Osteocyte (in vitro differentiated cells): Measurements from ENCODE around the gene DISC1. TPM values are rescaled to one million over a fixed set of nuclear protein-coding genes. Genes with fewer than 3 reads are reported as not detected.
A peak's percentile ranks its signal among the peaks of the same experiment; 100 is the strongest.

Source experiments
- DNase-seq: peaks from one replicate; pipeline ENCODE4 v3.0.0; 2021; ENCODE audit warnings: mixed read lengths; ENCODE audit not compliant: unreplicated experiment; ENCODE audit errors: extremely low spot score
- H3K27ac Mint-ChIP-seq: one replicate; pipeline ENCODE4 v1.8.0; 2021; ENCODE audit warnings: mild to moderate bottlenecking, mixed read lengths; ENCODE audit not compliant: unreplicated experiment
- H3K27me3 Mint-ChIP-seq: one replicate; pipeline ENCODE4 v1.8.0; 2021; ENCODE audit warnings: mixed read lengths; ENCODE audit not compliant: unreplicated experiment
- H3K36me3 Mint-ChIP-seq: one replicate; pipeline ENCODE4 v1.8.0; 2021; ENCODE audit warnings: mixed read lengths; ENCODE audit not compliant: unreplicated experiment
- H3K4me1 Mint-ChIP-seq: one replicate; pipeline ENCODE4 v1.8.0; 2021; ENCODE audit warnings: mixed read lengths; ENCODE audit not compliant: unreplicated experiment
- H3K4me3 Mint-ChIP-seq: one replicate; pipeline ENCODE4 v1.8.0; 2021; ENCODE audit warnings: mild to moderate bottlenecking, moderate library complexity, mixed read lengths; ENCODE audit not compliant: unreplicated experiment
- H3K9me3 Mint-ChIP-seq: one replicate; pipeline ENCODE4 v1.8.0; 2021; ENCODE audit warnings: mixed read lengths; ENCODE audit not compliant: unreplicated experiment
- total RNA-seq: library from RNA; stranded (reverse); gene quantifications from 2 replicates; pipeline ENCODE4 v1.2.1, GENCODE V29; 2021
- TF ChIP-seq, protein P1 (sequence below): fragments of 200-600 bp; sonication (generic); IDR thresholded peaks from 2 replicates; pipeline ENCODE4 v1.5.0; 2021; ENCODE audit warnings: antibody characterized with exemption, mild to moderate bottlenecking, moderate library complexity

Gene DISC1
- total RNA-seq, 1 donor from 2014 or later = 15.6 TPM

DNA sequence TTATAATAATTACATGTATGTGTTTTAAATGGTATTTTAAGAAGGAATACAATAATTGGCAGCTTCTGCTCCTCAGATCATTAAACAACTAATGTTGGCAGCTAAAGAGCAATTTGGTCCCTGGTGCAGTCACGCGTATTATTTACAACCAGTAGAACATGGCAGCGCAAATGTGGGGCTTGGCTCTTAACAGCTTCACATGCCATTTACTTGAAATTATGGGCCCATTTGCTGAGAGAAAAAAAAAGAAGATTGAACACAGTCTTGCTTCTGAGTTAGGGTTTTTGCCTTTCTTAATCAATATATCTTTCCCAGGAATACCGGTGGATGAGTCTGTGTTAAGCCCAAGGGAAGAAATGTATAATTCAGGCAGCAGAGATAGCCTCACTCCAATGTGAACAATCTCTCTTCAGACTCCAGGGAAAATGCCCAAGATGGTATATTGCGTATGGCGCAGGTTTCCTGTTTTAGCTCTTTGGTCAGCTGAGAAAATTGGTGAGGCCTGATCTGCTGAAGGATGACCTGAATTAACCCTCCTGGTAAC, 174.5 kb downstream of the DISC1 start:
- H3K4me3 Mint-ChIP-seq = no peak overlapping the region
- H3K4me1 Mint-ChIP-seq = peaks cover 22% of the 10 kb centered on the region
- peaks cover 10% of the 10 kb centered on the region for H3K9me3 Mint-ChIP-seq
- H3K27ac Mint-ChIP-seq = no peak overlapping the region
- TF ChIP-seq, protein P1, sequence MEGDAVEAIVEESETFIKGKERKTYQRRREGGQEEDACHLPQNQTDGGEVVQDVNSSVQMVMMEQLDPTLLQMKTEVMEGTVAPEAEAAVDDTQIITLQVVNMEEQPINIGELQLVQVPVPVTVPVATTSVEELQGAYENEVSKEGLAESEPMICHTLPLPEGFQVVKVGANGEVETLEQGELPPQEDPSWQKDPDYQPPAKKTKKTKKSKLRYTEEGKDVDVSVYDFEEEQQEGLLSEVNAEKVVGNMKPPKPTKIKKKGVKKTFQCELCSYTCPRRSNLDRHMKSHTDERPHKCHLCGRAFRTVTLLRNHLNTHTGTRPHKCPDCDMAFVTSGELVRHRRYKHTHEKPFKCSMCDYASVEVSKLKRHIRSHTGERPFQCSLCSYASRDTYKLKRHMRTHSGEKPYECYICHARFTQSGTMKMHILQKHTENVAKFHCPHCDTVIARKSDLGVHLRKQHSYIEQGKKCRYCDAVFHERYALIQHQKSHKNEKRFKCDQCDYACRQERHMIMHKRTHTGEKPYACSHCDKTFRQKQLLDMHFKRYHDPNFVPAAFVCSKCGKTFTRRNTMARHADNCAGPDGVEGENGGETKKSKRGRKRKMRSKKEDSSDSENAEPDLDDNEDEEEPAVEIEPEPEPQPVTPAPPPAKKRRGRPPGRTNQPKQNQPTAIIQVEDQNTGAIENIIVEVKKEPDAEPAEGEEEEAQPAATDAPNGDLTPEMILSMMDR = no peak
- DNase-seq = no peak
- peaks cover 18% of the 10 kb centered on the region for H3K36me3 Mint-ChIP-seq
- no peaks in the 10 kb centered on the region for H3K27me3 Mint-ChIP-seq

DNA sequence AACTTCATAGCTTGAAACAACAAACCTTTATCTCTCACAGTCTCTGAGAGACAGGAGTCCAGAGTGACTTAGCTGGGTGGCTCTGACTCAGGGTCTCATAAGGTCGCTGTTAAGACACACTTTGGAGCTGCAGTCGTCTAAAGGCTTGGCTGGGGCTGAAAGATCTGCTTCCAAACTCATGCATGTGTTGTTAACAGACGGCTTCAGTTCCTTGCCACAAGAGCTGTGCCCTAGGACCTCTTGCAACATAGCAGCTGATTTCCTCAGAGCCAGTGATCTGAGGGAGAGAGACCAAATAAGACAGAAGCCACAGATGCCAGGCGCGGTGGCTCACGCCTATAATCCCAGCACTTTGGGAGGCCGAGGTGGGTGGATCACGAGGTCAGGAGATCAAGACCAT, 176.8 kb downstream of the DISC1 start:
- TF ChIP-seq, protein P1 = no peak
- Mint-ChIP-seq H3K27me3 (no peaks in the 10 kb centered on the region), H3K4me3 (no peak overlapping the region), H3K27ac (no peak overlapping the region), H3K9me3 (peaks cover 10% of the 10 kb centered on the region), H3K4me1 (peaks cover 34% of the 10 kb centered on the region), H3K36me3 (peaks cover 18% of the 10 kb centered on the region)
- DNase-seq = no peak

DNA sequence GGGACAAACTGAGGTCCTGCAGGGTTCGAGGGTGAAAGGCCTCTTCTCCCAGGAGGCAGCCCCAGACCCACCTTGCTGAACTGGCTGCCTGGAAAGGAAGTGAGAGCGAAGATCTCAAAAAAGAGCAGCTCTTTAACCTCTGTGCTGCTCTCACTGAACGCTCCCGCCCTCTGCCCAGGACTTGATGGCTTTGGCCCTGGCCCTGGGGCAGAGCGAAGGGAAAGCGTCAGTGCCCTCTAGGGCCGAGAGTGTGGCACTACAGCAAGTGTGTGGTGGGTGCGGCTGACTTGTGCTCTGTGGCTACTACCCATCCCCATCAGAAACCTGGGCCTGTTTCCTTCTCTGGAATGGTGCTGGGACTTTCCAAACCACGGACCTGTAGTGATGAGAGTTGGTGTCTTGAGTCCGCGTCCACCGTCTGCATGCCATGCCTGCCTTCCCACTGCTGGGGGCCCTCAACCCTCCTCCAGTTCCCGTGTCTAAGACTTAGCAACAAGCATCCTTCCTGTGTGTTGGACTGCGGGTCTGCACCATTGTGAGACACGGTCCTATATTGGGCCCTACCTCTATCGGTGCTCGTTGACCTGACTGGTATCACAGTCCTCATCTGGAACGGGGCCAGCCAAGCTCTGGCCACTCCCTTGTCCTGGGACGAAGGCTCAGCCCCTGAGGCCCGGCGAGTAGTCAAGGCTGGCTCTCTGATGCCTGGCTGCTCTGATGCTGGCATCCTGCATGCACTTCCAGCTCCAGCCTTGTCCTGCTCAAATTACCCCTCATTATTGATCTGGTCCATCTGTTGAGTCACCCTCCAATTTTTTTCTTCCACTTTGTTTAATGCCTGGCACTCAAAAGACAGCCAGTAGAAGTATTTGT, 180.3 kb downstream of the DISC1 start:
- TF ChIP-seq, protein P1 = peak; percentile 51
- peaks cover 21% of the 10 kb centered on the region for H3K36me3 Mint-ChIP-seq
- no peak for DNase-seq
- H3K4me3 Mint-ChIP-seq = no peak overlapping the region
- peaks cover 7% of the 10 kb centered on the region for H3K9me3 Mint-ChIP-seq
- H3K27me3 Mint-ChIP-seq = no peaks in the 10 kb centered on the region
- H3K4me1 Mint-ChIP-seq = peaks cover 25% of the 10 kb centered on the region
- H3K27ac Mint-ChIP-seq = peak overlapping the region; percentile 34

DNA sequence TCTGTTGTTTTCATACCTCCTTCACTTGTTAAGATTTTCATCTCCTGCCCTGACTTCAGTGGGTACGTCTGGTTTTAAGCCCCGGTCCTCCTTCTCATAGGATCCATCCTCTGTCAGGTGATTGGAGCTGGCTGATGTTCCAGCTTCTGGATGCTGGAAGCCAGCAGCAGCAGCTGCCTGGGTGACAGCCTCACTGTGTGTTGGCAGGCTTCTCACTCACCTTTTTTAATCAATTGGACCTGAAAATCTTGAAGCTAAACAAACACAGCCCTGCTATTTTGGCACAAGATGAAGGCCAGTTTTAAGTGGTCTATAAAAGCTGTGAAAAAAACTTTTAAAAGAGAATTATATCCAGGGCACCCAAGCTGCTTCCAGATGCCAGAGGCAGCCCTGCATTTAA, 181.0 kb downstream of the DISC1 start:
- Mint-ChIP-seq H3K36me3 (peaks cover 15% of the 10 kb centered on the region), H3K9me3 (peaks cover 2% of the 10 kb centered on the region), H3K4me1 (peaks cover 21% of the 10 kb centered on the region), H3K27ac (peak overlapping the region; percentile 34), H3K4me3 (no peak overlapping the region), H3K27me3 (no peaks in the 10 kb centered on the region)
- TF ChIP-seq, protein P1 = no peak
- no peak for DNase-seq

DNA sequence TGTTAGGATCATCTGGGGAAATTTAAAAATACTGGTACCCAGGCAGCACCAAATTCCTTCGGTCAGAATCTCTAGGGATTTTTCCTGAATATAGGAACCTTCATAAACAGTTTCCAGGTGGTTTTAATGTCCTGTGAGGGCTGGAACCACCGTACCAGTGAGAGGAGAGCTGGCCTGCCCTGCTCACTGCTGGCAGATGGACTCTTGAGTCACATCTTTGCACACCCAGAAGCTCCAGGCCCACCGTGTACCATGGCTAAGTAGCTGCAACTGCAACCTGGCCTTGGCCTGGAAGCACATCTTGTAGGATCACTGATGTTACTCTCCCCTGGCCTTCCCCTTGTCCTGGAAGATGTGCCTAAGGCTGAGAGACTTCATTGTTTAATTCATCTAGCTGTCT, 181.5 kb downstream of the DISC1 start:
- TF ChIP-seq, protein P1 = no peak
- H3K27ac Mint-ChIP-seq = no peak overlapping the region
- H3K9me3 Mint-ChIP-seq = peaks cover 6% of the 10 kb centered on the region
- peaks cover 20% of the 10 kb centered on the region for H3K4me1 Mint-ChIP-seq
- no peak for DNase-seq
- no peaks in the 10 kb centered on the region for H3K27me3 Mint-ChIP-seq
- H3K4me3 Mint-ChIP-seq = no peak overlapping the region
- H3K36me3 Mint-ChIP-seq = peaks cover 15% of the 10 kb centered on the region
